HG02885 (cell line): ENCODE data around the gene GEMIN4.

ENCODE experiments used
- ATAC-seq: cut with Tn5 transposase; IDR thresholded peaks from one replicate; pipeline ENCODE4 v1.9.1; 2021; ENCODE audit warnings: mild to moderate bottlenecking; ENCODE audit not compliant: unreplicated experiment, poor library complexity

Gene GEMIN4

DNA sequence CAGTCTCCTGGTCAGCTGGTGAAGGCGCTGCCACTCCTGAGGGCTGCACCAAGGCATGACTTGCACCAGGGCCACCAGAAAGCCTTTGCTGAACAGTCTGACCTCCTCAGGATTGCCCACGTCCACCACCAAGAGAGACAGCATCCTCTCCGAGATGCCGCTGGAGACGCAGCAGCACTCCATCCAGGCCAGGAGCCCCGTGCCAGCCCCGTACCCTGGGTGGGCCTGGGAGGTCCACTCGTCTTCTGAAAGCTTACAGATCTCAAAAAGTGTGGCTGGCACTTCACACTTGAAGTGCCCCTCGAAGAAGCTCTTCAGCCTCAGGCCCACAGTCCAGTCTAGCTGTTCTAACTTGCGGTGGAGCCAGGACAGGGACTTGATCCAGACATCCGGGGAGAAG is 6.7 kb downstream of the GEMIN4 start:
- no peak for ATAC-seq

DNA sequence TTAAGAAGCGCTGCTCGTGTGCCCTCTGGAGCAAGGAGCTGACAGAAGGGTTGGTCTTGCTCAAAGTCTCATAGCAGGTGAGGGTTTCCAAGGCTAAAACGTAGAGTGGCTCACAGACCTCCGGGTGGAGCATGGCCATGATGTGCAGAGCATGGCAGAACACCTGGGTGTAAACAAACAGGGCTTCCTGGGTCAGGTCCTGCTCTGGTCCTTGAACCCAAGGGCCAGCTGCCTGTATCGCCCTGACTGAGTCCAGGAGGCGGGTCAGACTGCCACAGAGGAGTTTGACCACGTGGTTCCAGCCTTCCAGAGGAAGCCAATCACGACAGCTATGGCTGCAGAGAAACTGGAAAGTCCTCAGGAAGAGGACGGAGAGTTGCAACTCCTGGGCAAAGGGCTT is 7.1 kb downstream of the GEMIN4 start:
- ATAC-seq, result no peak

DNA sequence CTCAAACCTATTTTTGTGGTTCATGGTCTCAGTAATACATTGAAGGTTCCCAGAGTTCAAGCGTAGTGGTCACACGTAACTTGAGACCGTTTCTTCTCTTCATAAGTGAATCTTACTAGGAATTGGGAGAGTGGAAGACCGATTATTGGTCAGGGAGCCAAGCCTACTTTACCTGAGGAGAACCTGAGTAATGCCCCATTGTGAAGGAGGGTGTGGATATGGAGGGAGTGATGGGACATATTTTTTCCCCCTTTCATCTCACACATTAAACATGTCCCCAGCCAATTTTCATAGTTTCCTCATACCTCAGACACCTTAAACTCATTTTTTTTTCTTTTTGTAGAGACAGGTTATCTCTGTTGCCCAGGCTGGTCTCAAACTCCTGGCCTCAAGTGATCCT is 8.9 kb downstream of the GEMIN4 start:
- no peak for ATAC-seq

DNA sequence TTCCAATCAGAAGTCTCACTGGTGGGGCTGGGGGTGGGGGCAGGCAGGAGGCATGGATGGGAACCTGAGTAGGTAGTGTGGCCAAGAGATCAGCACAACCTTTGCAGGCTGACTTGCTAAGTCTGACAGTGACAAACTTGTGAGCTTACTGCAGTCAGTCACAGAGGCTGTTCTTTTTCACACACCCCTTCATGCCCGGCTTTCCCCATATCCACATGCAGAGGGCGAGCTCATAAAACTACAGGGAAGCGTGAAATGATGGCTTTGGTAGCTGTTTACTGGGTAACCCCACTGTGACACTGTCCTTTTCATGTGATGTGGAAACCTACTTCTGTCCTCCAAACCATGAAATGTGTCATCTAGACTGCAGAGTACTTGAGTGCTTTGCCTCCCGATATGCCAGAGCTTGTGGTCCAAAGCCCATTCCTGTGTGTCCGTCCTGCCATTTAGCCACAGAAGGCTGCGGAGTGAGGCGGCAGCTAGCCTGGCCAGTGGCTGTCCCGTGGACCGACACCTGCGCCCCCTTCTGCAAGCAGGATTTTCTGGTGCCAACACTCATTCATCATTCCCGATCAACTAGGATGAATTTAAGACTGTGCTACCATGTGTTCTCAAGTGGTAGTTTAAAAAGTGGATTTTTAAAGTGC is 9.8 kb downstream of the GEMIN4 start:
- ATAC-seq, result no peak

DNA sequence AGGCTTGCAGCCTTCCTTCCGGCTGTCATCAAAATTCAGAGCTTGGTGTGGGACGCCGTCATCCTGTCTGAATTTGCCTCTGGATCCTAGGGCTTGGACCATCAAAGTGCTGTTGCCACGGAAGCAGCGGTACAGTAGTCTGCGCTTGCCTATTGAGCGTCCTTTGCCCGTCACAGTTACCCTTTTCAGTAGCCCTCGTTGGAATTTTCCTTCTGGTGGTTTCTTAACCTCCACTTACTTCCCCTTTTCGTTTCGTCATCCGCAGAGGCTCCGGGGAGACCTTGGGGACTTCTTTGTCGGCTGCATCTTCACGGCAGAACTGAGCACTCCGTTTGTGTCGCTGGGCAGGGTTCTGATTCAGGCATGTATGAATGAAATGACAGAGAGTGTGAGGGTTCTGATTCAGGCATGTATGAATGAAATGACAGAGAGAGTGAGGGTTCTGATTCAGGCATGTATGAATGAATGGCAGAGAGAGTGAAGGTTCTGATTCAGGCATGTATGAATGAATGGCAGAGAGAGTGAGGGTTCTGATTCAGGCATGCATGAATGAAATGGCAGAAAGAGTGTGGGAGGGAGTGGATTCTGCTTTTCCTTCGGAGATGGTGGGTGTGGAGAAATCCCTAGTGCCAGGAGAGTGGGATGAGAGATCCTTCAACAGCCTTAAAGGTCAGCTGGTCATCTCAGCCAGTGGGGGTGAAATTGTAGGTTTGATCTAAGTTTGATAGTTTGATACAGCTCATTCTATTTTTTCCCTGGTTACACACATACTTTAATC is 11.6 kb downstream of the GEMIN4 start:
- peak; percentile 82 for ATAC-seq

GRCh38 chr17:737561-738113 is 14.4 kb downstream of the GEMIN4 start:
- ATAC-seq, result no peak

DNA sequence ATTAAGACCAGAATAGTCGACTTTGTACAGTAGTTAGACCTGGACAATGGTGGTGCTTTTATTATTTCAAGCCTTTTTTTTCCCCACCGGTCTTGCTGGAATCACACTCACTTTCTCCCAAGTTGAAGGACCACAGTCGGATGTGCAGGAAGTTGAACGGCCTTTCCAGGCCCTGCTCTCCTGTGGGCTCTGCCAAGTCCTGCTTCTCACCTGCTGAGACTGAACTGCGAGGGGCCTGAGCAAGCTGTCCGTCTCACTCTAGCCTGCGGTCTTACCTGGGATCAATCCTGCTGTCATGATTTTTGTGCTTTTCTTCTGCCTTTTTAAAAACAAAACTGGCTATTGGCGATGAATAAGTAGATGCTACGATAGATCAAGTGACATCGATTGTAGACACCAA is 18.3 kb downstream of the GEMIN4 start:
- ATAC-seq, result no peak

DNA sequence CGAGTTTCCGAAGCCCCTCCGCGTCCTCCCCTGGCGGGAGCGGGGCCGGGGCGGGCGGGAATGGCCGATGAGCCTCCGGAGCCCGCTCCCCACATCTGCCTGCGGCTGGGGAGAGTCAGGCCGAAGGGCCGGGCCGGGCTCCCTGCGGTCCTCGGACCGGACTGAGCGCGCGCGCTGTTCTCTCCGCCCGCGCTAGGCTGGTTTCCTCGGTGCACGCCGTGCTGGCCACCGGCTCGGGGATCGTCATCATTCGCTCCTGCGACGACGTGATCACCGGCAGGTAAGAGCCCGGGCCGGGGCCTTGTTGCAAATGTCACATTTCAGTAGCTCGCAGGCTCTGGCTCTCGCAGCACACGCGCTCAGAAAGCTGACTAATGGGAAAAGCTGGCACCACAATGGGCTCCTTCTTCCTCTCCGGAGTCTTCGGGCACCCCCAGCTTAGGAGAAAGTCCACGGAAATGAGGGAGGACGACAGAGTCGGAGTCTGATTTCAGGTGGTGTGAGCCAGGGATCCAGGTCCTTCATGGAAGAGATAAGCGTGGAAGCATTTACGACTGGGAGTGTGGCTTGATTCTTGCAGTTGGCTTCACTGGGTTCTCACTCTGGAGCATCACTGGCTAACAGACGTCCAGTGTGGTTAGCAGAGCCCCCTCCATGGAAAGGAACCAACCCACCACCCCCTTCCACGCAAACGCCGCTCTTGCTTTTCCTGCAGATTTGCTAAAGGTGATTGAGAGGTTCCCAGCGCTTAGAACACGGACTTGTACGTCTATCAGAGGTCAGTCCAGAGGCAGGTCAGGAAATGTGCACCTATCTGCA is 19.0 kb downstream of the GEMIN4 start:
- ATAC-seq, result peak; percentile 44

GRCh38 chr17:732067-732901 is 19.8 kb downstream of the GEMIN4 start, which contains the start of gene TLCD3A:
TSS of gene TLCD3A (plus strand) at chr17:732596. CDS start at chr17:732648, 52 bp downstream.
- peak; percentile 60 for ATAC-seq

- ATAC-seq, result no peak
Measured at GRCh38 chr17:731644-732066, 20.4 kb downstream of the GEMIN4 start.

DNA sequence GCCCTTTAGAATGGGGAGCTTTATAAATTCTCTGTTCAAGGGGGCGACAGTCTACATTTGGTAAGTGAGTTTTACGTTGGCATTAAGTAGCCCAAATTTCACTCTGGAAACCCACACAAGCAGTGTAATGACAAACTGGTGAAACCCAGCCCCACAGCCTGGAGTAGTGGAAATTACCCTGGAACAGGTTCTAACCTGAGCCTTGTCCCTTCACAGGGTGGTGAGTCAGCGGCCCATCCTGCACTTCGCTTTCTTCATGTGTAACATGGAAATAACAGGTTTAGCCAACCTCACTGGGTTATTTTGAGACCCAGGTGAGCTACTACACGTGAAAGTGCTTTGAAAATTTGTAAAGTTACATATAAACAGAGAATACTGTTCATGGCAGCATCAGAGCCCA is 23.2 kb downstream of the GEMIN4 start:
- no peak for ATAC-seq

DNA sequence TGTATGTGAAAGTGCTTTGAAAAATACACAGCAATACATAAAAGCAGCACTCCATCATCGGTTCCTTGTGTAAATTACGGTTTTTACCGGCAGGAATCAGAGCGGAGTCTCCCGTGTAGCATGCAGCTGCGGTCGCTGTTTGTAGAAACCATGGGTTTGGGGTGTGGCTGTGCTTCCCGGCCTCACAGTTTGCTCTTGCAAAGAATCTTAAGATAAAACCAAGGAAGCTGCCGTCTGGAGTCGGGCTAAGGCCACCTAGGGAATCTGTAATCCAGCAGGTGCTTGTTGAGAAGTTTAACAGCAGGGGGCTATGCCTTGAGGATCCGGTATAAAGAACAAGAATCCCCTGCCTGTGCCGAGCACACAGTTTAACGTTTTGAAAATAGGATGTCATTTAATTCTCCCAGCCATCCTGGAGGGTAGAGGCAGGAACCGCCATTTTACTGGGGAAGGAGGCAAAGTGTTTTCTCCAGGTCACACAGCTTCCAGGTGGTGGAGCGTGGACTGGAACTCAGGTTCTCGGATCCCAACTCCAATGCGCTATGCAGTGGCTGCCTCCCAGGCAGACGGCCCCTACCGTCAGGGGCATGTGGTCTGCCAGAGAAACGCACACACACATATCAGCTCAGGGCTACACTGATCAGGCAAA is 25.7 kb downstream of the GEMIN4 start:
- ATAC-seq, result no peak

DNA sequence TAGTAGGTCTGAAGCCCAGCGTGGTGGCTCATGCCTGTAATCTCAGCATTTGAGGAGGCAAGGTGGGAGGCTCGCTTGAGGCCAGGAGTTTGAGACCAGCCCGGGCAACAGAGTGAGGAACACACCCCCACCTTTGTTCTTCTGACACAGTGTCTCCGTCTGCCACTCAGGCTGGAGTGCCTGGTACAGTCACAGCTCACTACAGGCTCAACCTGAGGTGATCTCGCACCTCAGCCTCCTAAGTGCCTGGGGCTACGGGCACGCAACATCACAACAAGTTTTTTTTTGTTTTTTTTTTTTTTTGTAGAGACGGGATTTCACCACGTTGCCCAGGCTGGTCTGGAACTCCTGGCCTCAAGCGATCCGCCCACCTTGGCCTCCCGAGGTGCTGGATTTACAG is 26.3 kb downstream of the GEMIN4 start:
- no peak for ATAC-seq

DNA sequence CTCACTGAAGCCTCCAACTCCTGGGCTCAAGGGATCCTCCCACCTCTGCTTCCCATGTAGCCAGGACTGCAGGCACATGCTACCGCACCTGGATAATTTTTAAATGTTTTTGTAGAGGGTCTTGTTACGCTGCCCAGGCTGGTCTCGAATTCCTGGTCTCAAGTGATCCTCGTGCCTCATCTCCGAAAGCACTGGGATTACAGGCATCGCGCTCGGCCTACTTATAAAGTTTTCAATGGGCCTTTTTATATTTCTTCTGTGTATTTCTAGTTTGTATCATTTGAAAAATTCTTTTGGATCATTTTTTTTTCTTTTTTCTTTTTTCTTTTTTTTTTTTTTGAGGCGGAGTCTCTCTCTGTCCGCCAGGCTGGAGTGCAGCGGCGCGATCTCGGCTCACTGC is 27.0 kb downstream of the GEMIN4 start:
- no peak for ATAC-seq

DNA sequence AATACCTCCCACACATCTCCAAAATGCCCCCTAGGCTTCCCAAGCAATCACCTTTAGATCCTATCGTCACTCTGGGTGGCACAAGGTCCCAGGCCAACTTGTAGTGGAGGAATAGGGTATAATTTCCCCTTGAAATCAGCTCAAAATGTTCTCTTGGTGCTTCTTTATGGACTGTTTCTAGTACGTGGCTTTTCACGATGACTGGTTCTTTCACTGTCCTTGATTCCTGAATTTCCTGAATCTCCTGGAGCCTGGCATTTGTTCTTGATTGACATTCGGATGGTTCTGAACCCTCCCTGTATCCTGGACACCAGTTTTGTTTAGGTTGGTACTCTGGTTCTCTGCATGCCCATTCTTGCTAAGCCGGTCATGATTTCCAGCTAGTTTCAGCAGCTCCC is 30.5 kb downstream of the GEMIN4 start:
- no peak for ATAC-seq

DNA sequence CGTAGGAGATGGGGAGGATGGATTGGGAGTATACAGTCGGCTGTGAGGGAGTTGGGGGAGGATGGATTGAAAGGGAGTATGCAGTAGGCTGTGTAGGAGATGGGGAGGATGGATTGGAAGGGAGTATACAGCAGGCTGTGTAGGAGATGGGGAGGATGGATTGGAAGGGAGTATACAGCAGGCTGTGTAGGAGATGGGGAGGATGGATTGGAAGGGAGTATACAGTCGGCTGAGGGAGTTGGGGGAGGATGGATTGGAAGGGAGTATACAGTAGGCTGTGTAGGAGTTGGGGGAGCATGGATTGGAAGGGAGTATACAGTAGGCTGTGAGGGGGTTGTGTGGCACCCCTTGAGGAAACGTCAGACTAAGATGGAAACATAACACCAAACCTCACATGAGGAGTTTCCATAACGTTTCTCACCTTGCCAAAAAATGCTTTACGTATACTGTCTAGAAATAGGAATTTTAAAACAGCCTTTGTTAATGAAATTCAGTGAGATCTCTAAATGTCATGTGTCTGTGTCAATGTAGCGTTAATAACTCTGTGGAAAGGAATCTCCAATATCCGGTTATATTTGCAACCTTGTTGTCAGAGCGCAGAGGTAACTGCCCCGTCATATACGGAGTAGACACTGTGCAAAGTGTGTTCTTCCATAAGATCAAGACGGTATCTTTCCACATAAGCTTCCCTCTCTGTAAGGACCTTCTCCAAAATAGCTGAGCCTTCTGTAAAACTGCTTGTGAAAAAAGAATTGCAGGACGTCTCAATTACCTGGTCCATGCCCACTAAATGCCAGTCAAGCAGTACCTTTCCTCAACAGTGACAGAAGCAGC is 31.1 kb downstream of the GEMIN4 start:
- ATAC-seq, result no peak

- ATAC-seq, result no peak
Measured at GRCh38 chr17:718075-718474, 34.0 kb downstream of the GEMIN4 start.

DNA sequence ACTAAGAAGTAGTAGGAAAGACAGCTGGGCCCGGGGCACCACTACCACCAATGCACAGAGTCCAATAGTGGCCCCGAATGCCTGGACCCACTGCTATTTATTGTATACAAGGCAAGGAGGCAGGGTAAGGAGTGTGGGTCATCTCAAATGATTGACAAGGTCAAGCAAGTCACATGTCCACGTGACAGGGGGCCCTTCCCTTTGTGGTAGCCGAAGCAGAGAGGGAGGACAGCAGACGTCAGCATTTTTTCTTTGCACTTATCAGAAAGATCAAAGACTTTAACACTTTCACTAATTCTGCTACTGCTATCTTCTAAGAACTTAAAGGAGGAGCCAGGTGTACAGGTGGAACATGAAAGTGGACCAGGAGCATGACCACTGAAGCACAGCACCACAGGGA is 43.9 kb downstream of the GEMIN4 start:
- no peak for ATAC-seq

DNA sequence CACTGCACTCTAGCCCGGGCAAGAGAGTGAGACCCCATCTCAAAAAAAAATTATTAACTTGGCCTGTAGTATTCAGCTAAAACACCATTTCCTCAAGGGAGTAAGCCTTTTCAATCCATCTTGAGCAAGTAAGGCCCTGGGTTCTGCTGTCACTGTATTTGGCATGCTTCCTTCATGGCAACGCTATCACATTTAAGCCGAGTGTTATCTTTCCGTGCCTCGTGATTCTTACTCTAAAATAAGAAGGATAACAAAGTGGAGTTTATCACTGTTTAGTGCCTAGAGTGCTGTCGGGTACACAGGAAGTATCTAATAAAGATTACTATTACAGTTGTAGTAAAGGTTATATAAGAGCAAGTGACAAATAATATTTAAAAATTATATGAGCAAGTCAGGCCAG is 46.2 kb downstream of the GEMIN4 start:
- ATAC-seq, result no peak
